IPS-11a (cell line): ENCODE measurements around the gene MAGEB16.

ENCODE experiments used
- H3K4me3 ChIP-seq: one replicate; pipeline ENCODE4 v1.5.1; 2013; ENCODE audit warnings: low read depth, low read length, control low read depth

Gene MAGEB16

GRCh38 chrX:35798042-35798441, at the start of gene MAGEB16:
Gene MAGEB16 (plus strand): TSS chrX:35798342. CDS start chrX:35802197, 3,855 bp downstream.
- no peak within 1 kb of the TSS for H3K4me3 ChIP-seq

GRCh38 chrX:35773958-35774564, 24.1 kb upstream of the MAGEB16 start:
- H3K4me3 ChIP-seq: no peak overlapping the region

GRCh38 chrX:35785075-35785474, 13.1 kb upstream of the MAGEB16 start:
- no peak overlapping the region for H3K4me3 ChIP-seq

GRCh38 chrX:35786271-35786670, 11.9 kb upstream of the MAGEB16 start:
- H3K4me3 ChIP-seq: no peak overlapping the region

- no peak overlapping the region for H3K4me3 ChIP-seq
Observed at GRCh38 chrX:35787867-35788266, 10.3 kb upstream of the MAGEB16 start.

- H3K4me3 ChIP-seq: no peak overlapping the region
Observed at GRCh38 chrX:35800474-35800873, 2.3 kb downstream of the MAGEB16 start.

- H3K4me3 ChIP-seq: no peak overlapping the region
Observed at GRCh38 chrX:35809781-35810180, 11.6 kb downstream of the MAGEB16 start.

GRCh38 chrX:35819241-35819640, 21.1 kb downstream of the MAGEB16 start:
- no peak overlapping the region for H3K4me3 ChIP-seq

GRCh38 chrX:35826503-35826902, 28.4 kb downstream of the MAGEB16 start:
- no peak overlapping the region for H3K4me3 ChIP-seq

- no peak overlapping the region for H3K4me3 ChIP-seq
Observed at GRCh38 chrX:35829501-35829900, 31.4 kb downstream of the MAGEB16 start.

GRCh38 chrX:35841872-35842271, 43.7 kb downstream of the MAGEB16 start:
- no peak overlapping the region for H3K4me3 ChIP-seq

GRCh38 chrX:35842674-35843073, 44.5 kb downstream of the MAGEB16 start:
- H3K4me3 ChIP-seq: no peak overlapping the region

- H3K4me3 ChIP-seq: no peak overlapping the region
Observed at GRCh38 chrX:35847736-35848135, 49.6 kb downstream of the MAGEB16 start.
